OCI-LY3 (cell line): ENCODE data around the gene UST.

Experiments used
- H2AFZ ChIP-seq: fragments of 200-600, 300-600 bp; shearing (Covaris generic); 2 replicates; pipeline ENCODE4 v1.6.0; 2014; ENCODE audit warnings: antibody characterized with exemption, low read depth, low read length
- H3K27ac ChIP-seq: fragments of 200-600, 300-600 bp; sonication (generic); 2 replicates; pipeline ENCODE4 v1.5.1; 2014; ENCODE audit warnings: mild to moderate bottlenecking, low read length, moderate library complexity, mixed read lengths
- H3K27me3 ChIP-seq: fragments of 200-600, 300-600 bp; sonication (generic); 2 replicates; pipeline ENCODE4 v1.6.1; 2014; ENCODE audit warnings: low read depth, low read length, mixed read lengths
- H3K36me3 ChIP-seq: fragments of 200-600, 300-600 bp; sonication (generic); replicated peaks from 2 replicates; pipeline ENCODE3; 2014; ENCODE audit warnings: low read depth, low read length, mixed read lengths
- H3K4me1 ChIP-seq: fragments of 300-600, 200-600 bp; sonication (generic); 2 replicates; pipeline ENCODE4 v1.6.1; 2014; ENCODE audit warnings: low read length, mixed read lengths
- H3K4me2 ChIP-seq: fragments of 200-600, 300-600 bp; sonication (generic); 2 replicates; pipeline ENCODE4 v1.6.1; 2014; ENCODE audit warnings: low read length, mixed read lengths
- H3K4me3 ChIP-seq: fragments of 300-600, 200-600 bp; sonication (generic); 2 replicates; pipeline ENCODE4 v1.5.1; 2014; ENCODE audit warnings: antibody characterized with exemption, mild to moderate bottlenecking, low read length, moderate library complexity
- H3K79me2 ChIP-seq: fragments of 300-600, 200-600 bp; shearing (Covaris generic); 2 replicates; pipeline ENCODE4 v1.6.1; 2014; ENCODE audit warnings: mild to moderate bottlenecking, low read length, mixed read lengths
- H3K9ac ChIP-seq: fragments of 300-600, 200-600 bp; shearing (Covaris generic); 2 replicates; pipeline ENCODE4 v1.6.0; 2014; ENCODE audit warnings: mild to moderate bottlenecking, low read length, moderate library complexity
- H3K9me3 ChIP-seq: fragments of 200-600, 300-600 bp; shearing (Covaris generic); 2 replicates; pipeline ENCODE4 v1.6.1; 2014; ENCODE audit warnings: low read length, mixed read lengths; ENCODE audit not compliant: insufficient read depth
- H4K20me1 ChIP-seq: fragments of 200-600, 300-600 bp; sonication (generic); 2 replicates; pipeline ENCODE4 v1.6.1; 2016; ENCODE audit warnings: low read length, mixed read lengths; ENCODE audit not compliant: insufficient read depth
- CTCF ChIP-seq: fragments of 200-600, 300-600 bp; sonication (generic); IDR thresholded peaks from 2 replicates; pipeline ENCODE4 v1.5.1; 2014; ENCODE audit warnings: antibody characterized with exemption, low read length, low read depth
- EZH2phosphoT487 ChIP-seq: fragments of 200-600 bp; shearing (Covaris generic); IDR thresholded peaks from 2 replicates; pipeline ENCODE4 v1.6.1; 2018; ENCODE audit warnings: antibody characterized with exemption, mixed run types, low read depth

UST gene

GRCh38 chr6:148837941-148838340 is 91.1 kb downstream of the UST start:
- H4K20me1 ChIP-seq, result no peaks in the 10 kb centered on the region
- no peak for TF ChIP-seq CTCF
- no peak for TF ChIP-seq EZH2phosphoT487

GRCh38 chr6:148839044-148839443 is 92.2 kb downstream of the UST start:
- H3K27ac ChIP-seq, result peak overlapping the region; percentile 14; the same call in 1 of the 2 replicates
- no peaks in the 10 kb centered on the region for H3K36me3 ChIP-seq
- peaks cover 67% of the 10 kb centered on the region for H3K4me1 ChIP-seq
- no peak overlapping the region for H3K9ac ChIP-seq
- no peaks in the 10 kb centered on the region for H3K9me3 ChIP-seq
- no peak overlapping the region for H2AFZ ChIP-seq
- no peaks in the 10 kb centered on the region for H3K27me3 ChIP-seq
- 0 out of 2 replicates have a peak overlapping the region, but pooled peaks have one; percentile 15 for H3K4me3 ChIP-seq
- no peaks in the 10 kb centered on the region for H4K20me1 ChIP-seq
- H3K4me2 ChIP-seq, result peak overlapping the region; percentile 51
- no peak for TF ChIP-seq EZH2phosphoT487
- TF ChIP-seq CTCF, result no peak
- peaks cover 7% of the 10 kb centered on the region for H3K79me2 ChIP-seq

More at GRCh38 chr6:148837941-148838340, 91.1 kb downstream of the UST start:
- no peaks in the 10 kb centered on the region for H3K9me3 ChIP-seq
- H3K9ac ChIP-seq, result no peak overlapping the region
- H3K27ac ChIP-seq, result no peak overlapping the region
- H3K4me2 ChIP-seq, result no peak overlapping the region
- no peak overlapping the region for H3K4me3 ChIP-seq
- H3K4me1 ChIP-seq, result peaks cover 71% of the 10 kb centered on the region
- no peak overlapping the region for H2AFZ ChIP-seq
- peaks cover 7% of the 10 kb centered on the region for H3K79me2 ChIP-seq
- no peaks in the 10 kb centered on the region for H3K27me3 ChIP-seq
- no peaks in the 10 kb centered on the region for H3K36me3 ChIP-seq

GRCh38 chr6:148840256-148840655 is 93.4 kb downstream of the UST start:
- Histone ChIP-seq H2AFZ (no peak overlapping the region), H3K9me3 (no peaks in the 10 kb centered on the region), H3K27me3 (no peaks in the 10 kb centered on the region), H3K4me1 (peaks cover 55% of the 10 kb centered on the region), H4K20me1 (no peaks in the 10 kb centered on the region), H3K4me2 (no peak overlapping the region), H3K27ac (no peak overlapping the region), H3K4me3 (no peak overlapping the region), H3K79me2 (peaks cover 5% of the 10 kb centered on the region), H3K9ac (no peak overlapping the region), H3K36me3 (no peaks in the 10 kb centered on the region)
- TF ChIP-seq EZH2phosphoT487 (no peak), CTCF (no peak)

GRCh38 chr6:148842296-148843019 is 95.6 kb downstream of the UST start:
- H3K4me2 ChIP-seq, result no peak overlapping the region
- H3K4me1 ChIP-seq, result peaks cover 43% of the 10 kb centered on the region
- no peak overlapping the region for H3K9ac ChIP-seq
- no peaks in the 10 kb centered on the region; the same call in 1 of the 2 replicates for H3K79me2 ChIP-seq
- no peak overlapping the region for H3K27ac ChIP-seq
- no peaks in the 10 kb centered on the region for H3K36me3 ChIP-seq
- no peak overlapping the region for H3K4me3 ChIP-seq
- no peaks in the 10 kb centered on the region for H3K9me3 ChIP-seq
- no peak overlapping the region for H2AFZ ChIP-seq
- TF ChIP-seq EZH2phosphoT487 (no peak), CTCF (no peak)
- no peaks in the 10 kb centered on the region for H4K20me1 ChIP-seq
- H3K27me3 ChIP-seq, result no peaks in the 10 kb centered on the region
